Measurements from ENCODE around the gene HPS4. TPM values are rescaled to one million over a fixed set of nuclear protein-coding genes. Genes with fewer than 3 reads are reported as not detected.

HPS4 gene
- total RNA-seq, 1 experiment from 2014 or later, result 35.4 TPM

DNA sequence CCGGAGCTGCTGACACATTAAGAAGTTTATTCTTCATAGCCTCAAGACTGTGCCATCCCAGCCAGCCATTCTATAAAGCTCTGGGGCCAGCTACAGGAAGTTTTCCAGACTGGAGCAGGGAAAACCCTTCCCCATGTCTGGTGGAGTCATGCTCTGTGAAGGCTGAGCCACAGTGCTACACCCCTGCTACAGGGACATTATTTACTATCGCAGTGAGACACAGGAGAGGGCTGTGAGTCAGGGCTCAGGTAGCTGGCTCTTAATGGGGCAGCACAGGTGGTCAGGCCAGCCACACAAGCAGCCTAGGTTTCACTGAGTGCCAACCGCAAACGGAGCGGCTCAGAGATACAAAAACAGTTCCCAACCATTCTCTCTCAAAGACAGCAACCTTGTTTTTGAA lies 12.1 kb downstream of the HPS4 start:
- H3K36me3 ChIP-seq (ENCODE audit: control insufficient read depth in 1 of 2, insufficient read depth in 2 of 2, low read length in 2 of 2), result peaks cover 45 to 57% of the 10 kb centered on the region in 2 experiments
- peak; percentile 47 for DNase-seq (ENCODE audit: low read depth, low spot score)
- intact Hi-C loops (cut with micrococcal nuclease), result no loop called here
- no peak for TF ChIP-seq TCF7L2 (IDR thresholded peaks at IDR 0.05; ENCODE audit: borderline replicate concordance, extremely low read depth, insufficient read depth, insufficient read length)
- peak; percentile 62 for TF ChIP-seq JUND (IDR thresholded peaks at IDR 0.05)
- peak; percentile 25; the same call in 1 of the 2 replicates for TF ChIP-seq SP1 (IDR thresholded peaks at IDR 0.05; ENCODE audit: low read depth)
- no peak for TF ChIP-seq ZFX (IDR thresholded peaks at IDR 0.05)
- TF ChIP-seq POLR2A (IDR thresholded peaks at IDR 0.05; ENCODE audit: borderline replicate concordance, extremely low read depth, insufficient read depth, insufficient read length), result no peak
- TF ChIP-seq, protein P1, sequence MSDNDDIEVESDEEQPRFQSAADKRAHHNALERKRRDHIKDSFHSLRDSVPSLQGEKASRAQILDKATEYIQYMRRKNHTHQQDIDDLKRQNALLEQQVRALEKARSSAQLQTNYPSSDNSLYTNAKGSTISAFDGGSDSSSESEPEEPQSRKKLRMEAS (IDR thresholded peaks at IDR 0.05), result peak; percentile 40; the same call in 1 of the 2 replicates
- TF ChIP-seq SIN3A (IDR thresholded peaks at IDR 0.05; ENCODE audit: low read depth), result no peak
- TF ChIP-seq FOSL1 (IDR thresholded peaks at IDR 0.05; ENCODE audit: low read depth), result peak; percentile 44
- H3K9me2 ChIP-seq (ENCODE audit: insufficient read depth), result no peaks in the 10 kb centered on the region
- no peaks in the 10 kb centered on the region for H4K20me1 ChIP-seq (ENCODE audit: insufficient read depth)
- H3K4me3 ChIP-seq (replicated peaks in 1 of 2; ENCODE audit: low read depth in 1 of 2, low read length in 2 of 2), result no peak overlapping the region
- ChIA-PET CTCF (interaction anchor here (0.8 kb wide), 1 partner anchor 11 kb away, joined by 3 read pairs; no protein-coding TSS in a partner anchor), POLR2A (no interaction called here), RAD21 (ENCODE audit: low non-redundant PET in 1 of 2, low total read pairs in 2 of 2, uncharacterized antibody in 2 of 2, unreplicated experiment in 2 of 2) (no interaction called here)
- no peaks in the 10 kb centered on the region for H3K79me2 ChIP-seq (ENCODE audit: insufficient read depth, low read length)
- H3K27ac ChIP-seq (ENCODE audit: low read depth, low read length), result peak overlapping the region; percentile 1; the same call in 1 of the 2 replicates
- peak; percentile 97 for ATAC-seq
- H3K9ac ChIP-seq (ENCODE audit: low read length), result no peak overlapping the region
- H3K4me1 ChIP-seq (ENCODE audit: control insufficient read depth in 1 of 2, insufficient read depth in 2 of 2, low read length in 2 of 2), result peaks cover 0 to 18% of the 10 kb centered on the region in 2 experiments; a peak in 2 of 4 replicates
- no peaks in the 10 kb centered on the region for H3K9me3 ChIP-seq (ENCODE audit: control insufficient read depth in 1 of 2, insufficient read depth in 1 of 2, low read depth in 1 of 2, low read length in 2 of 2)
- H3K4me2 ChIP-seq (ENCODE audit: low read length), result peak overlapping the region; percentile 33
- no peaks in the 10 kb centered on the region for H3K27me3 ChIP-seq (ENCODE audit: insufficient read depth, low read length)
- no TSS peak for BruUV-seq (replicated peaks)
- H2AFZ ChIP-seq (ENCODE audit: low read depth, low read length, poor library complexity, severe bottlenecking), result no peak overlapping the region

DNA sequence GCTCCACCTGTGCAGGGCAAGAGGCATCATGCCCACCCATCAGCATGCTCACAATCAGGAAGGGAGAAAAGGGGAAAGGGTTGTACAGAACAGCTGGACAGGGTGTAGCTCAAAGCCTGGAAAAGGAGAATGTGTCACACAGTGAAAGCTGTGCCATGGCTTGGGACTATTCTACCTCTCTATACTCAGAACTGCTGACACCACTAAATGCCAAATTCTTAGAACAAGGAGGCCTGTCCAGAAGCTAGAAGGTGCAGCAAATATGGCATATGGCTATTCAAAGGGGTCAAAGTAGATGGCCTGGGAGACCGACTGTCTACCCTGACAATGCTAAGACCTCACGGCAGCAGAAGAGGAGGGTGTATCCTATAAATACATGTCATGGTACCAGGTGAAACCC lies 12.8 kb downstream of the HPS4 start:
- H4K20me1 ChIP-seq (ENCODE audit: insufficient read depth), result no peaks in the 10 kb centered on the region
- DNase-seq (ENCODE audit: low read depth, low spot score), result no peak
- no TSS peak for BruUV-seq (replicated peaks)
- no peak overlapping the region; the same call in 1 of the 2 replicates for H3K27ac ChIP-seq (ENCODE audit: low read depth, low read length)
- peaks cover 52% of the 10 kb centered on the region in 2 experiments for H3K36me3 ChIP-seq (ENCODE audit: control insufficient read depth in 1 of 2, insufficient read depth in 2 of 2, low read length in 2 of 2)
- ChIA-PET RAD21 (ENCODE audit: low non-redundant PET in 1 of 2, low total read pairs in 2 of 2, uncharacterized antibody in 2 of 2, unreplicated experiment in 2 of 2) (no interaction called here), POLR2A (no interaction called here), CTCF (no interaction called here)
- H3K9ac ChIP-seq (ENCODE audit: low read length), result no peak overlapping the region
- no peak overlapping the region for H2AFZ ChIP-seq (ENCODE audit: low read depth, low read length, poor library complexity, severe bottlenecking)
- no peaks in the 10 kb centered on the region for H3K9me2 ChIP-seq (ENCODE audit: insufficient read depth)
- H3K4me1 ChIP-seq (ENCODE audit: control insufficient read depth in 1 of 2, insufficient read depth in 2 of 2, low read length in 2 of 2), result peaks cover 0 to 18% of the 10 kb centered on the region in 2 experiments; a peak in 2 of 4 replicates
- no peak for ATAC-seq
- H3K4me3 ChIP-seq (replicated peaks in 1 of 2; ENCODE audit: low read depth in 1 of 2, low read length in 2 of 2), result no peak overlapping the region
- intact Hi-C loops (cut with micrococcal nuclease), result no loop called here
- H3K27me3 ChIP-seq (ENCODE audit: insufficient read depth, low read length), result no peaks in the 10 kb centered on the region
- no peak overlapping the region for H3K4me2 ChIP-seq (ENCODE audit: low read length)
- H3K9me3 ChIP-seq (ENCODE audit: control insufficient read depth in 1 of 2, insufficient read depth in 1 of 2, low read depth in 1 of 2, low read length in 2 of 2), result no peaks in the 10 kb centered on the region
- H3K79me2 ChIP-seq (ENCODE audit: insufficient read depth, low read length), result no peaks in the 10 kb centered on the region
- TF ChIP-seq ELF1 (IDR thresholded peaks at IDR 0.05; ENCODE audit: borderline replicate concordance, low read depth) (no peak), YY1 (IDR thresholded peaks at IDR 0.05; ENCODE audit: extremely low read depth, insufficient replicate concordance, low read depth, low read length) (no peak), SIN3A (IDR thresholded peaks at IDR 0.05; ENCODE audit: low read depth) (no peak), POLR2AphosphoS5 (IDR thresholded peaks at IDR 0.05; ENCODE audit: low read depth, low read length) (no peak)
- TF ChIP-seq, protein P2, sequence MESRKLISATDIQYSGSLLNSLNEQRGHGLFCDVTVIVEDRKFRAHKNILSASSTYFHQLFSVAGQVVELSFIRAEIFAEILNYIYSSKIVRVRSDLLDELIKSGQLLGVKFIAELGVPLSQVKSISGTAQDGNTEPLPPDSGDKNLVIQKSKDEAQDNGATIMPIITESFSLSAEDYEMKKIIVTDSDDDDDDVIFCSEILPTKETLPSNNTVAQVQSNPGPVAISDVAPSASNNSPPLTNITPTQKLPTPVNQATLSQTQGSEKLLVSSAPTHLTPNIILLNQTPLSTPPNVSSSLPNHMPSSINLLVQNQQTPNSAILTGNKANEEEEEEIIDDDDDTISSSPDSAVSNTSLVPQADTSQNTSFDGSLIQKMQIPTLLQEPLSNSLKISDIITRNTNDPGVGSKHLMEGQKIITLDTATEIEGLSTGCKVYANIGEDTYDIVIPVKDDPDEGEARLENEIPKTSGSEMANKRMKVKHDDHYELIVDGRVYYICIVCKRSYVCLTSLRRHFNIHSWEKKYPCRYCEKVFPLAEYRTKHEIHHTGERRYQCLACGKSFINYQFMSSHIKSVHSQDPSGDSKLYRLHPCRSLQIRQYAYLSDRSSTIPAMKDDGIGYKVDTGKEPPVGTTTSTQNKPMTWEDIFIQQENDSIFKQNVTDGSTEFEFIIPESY (IDR thresholded peaks at IDR 0.05; ENCODE audit: extremely low read depth, insufficient replicate concordance, low read length), result no peak
- TF ChIP-seq, protein P1 (IDR thresholded peaks at IDR 0.05), result no peak
- TF ChIP-seq, protein P3, sequence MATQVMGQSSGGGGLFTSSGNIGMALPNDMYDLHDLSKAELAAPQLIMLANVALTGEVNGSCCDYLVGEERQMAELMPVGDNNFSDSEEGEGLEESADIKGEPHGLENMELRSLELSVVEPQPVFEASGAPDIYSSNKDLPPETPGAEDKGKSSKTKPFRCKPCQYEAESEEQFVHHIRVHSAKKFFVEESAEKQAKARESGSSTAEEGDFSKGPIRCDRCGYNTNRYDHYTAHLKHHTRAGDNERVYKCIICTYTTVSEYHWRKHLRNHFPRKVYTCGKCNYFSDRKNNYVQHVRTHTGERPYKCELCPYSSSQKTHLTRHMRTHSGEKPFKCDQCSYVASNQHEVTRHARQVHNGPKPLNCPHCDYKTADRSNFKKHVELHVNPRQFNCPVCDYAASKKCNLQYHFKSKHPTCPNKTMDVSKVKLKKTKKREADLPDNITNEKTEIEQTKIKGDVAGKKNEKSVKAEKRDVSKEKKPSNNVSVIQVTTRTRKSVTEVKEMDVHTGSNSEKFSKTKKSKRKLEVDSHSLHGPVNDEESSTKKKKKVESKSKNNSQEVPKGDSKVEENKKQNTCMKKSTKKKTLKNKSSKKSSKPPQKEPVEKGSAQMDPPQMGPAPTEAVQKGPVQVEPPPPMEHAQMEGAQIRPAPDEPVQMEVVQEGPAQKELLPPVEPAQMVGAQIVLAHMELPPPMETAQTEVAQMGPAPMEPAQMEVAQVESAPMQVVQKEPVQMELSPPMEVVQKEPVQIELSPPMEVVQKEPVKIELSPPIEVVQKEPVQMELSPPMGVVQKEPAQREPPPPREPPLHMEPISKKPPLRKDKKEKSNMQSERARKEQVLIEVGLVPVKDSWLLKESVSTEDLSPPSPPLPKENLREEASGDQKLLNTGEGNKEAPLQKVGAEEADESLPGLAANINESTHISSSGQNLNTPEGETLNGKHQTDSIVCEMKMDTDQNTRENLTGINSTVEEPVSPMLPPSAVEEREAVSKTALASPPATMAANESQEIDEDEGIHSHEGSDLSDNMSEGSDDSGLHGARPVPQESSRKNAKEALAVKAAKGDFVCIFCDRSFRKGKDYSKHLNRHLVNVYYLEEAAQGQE (IDR thresholded peaks at IDR 0.05; ENCODE audit: low read depth), result no peak
